Nephron (organoid): Measurements from ENCODE around the gene KLHL28.
A peak's percentile ranks its signal among the peaks of the same experiment; 100 is the strongest.

ENCODE experiments used
- H3K27ac Mint-ChIP-seq, 3 experiments: 2 replicates each; pipeline ENCODE4 v1.8.0; 2020; ENCODE audit warnings: mixed read lengths in 3 of 3, mild to moderate bottlenecking in 2 of 3, moderate library complexity in 1 of 3
- H3K27me3 Mint-ChIP-seq: 2 replicates; pipeline ENCODE4 v1.8.0; 2021; ENCODE audit warnings: low read depth, mild to moderate bottlenecking, moderate library complexity, mixed read lengths
- H3K36me3 Mint-ChIP-seq: 2 replicates; pipeline ENCODE4 v1.8.0; 2020; ENCODE audit warnings: low read depth, mixed read lengths
- H3K4me1 Mint-ChIP-seq: 2 replicates; pipeline ENCODE4 v1.8.0; 2020; ENCODE audit warnings: mixed read lengths
- H3K4me3 Mint-ChIP-seq, 3 experiments: 2 replicates each; pipeline ENCODE4 v1.8.0; 2020; ENCODE audit warnings: mild to moderate bottlenecking in 3 of 3, mixed read lengths in 3 of 3, moderate library complexity in 2 of 3
- H3K9me3 Mint-ChIP-seq: 2 replicates; pipeline ENCODE4 v1.8.0; 2020; ENCODE audit warnings: mixed read lengths
- TF ChIP-seq, protein P1 (sequence below), 3 experiments: fragments of 200-600 bp; sonication (generic); IDR thresholded peaks; one replicate each; pipeline ENCODE4 v1.5.0; 2021; ENCODE audit warnings: antibody characterized with exemption in 3 of 3; ENCODE audit not compliant: unreplicated experiment in 3 of 3

The KLHL28 gene

DNA sequence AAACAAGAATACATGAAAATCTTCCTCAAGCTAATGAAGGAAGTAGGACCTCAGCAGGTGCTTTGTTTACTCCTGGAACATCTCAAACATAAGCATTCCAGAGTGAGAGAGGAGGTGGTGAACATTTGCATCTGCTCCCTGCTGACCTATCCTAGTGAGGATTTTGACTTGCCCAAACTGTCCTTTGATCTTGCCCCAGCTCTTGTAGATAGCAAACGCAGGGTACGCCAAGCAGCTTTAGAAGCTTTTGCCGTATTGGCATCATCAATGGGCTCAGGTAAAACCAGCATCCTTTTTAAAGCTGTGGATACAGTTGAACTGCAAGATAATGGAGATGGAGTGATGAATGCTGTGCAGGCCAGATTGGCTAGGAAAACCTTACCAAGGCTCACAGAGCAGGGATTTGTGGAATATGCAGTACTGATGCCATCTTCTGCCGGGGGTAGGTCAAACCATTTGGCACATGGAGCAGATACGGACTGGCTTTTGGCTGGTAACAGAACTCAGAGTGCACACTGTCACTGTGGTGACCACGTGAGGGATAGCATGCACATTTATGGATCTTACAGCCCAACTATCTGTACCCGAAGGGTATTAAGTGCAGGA is 2.1 kb upstream of the KLHL28 start:
- Mint-ChIP-seq H3K4me1 (peaks cover 49% of the 10 kb centered on the region), H3K9me3 (peaks cover 7% of the 10 kb centered on the region), H3K27ac (peak overlapping the region in 1 of 3 experiments; percentile 16), H3K4me3 (no peak overlapping the region), H3K36me3 (peaks cover 23% of the 10 kb centered on the region), H3K27me3 (no peaks in the 10 kb centered on the region)
- TF ChIP-seq, protein P1, sequence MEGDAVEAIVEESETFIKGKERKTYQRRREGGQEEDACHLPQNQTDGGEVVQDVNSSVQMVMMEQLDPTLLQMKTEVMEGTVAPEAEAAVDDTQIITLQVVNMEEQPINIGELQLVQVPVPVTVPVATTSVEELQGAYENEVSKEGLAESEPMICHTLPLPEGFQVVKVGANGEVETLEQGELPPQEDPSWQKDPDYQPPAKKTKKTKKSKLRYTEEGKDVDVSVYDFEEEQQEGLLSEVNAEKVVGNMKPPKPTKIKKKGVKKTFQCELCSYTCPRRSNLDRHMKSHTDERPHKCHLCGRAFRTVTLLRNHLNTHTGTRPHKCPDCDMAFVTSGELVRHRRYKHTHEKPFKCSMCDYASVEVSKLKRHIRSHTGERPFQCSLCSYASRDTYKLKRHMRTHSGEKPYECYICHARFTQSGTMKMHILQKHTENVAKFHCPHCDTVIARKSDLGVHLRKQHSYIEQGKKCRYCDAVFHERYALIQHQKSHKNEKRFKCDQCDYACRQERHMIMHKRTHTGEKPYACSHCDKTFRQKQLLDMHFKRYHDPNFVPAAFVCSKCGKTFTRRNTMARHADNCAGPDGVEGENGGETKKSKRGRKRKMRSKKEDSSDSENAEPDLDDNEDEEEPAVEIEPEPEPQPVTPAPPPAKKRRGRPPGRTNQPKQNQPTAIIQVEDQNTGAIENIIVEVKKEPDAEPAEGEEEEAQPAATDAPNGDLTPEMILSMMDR (IDR thresholded peaks at IDR 0.05; ENCODE audit: unreplicated experiment in 3 of 3) = no peak

DNA sequence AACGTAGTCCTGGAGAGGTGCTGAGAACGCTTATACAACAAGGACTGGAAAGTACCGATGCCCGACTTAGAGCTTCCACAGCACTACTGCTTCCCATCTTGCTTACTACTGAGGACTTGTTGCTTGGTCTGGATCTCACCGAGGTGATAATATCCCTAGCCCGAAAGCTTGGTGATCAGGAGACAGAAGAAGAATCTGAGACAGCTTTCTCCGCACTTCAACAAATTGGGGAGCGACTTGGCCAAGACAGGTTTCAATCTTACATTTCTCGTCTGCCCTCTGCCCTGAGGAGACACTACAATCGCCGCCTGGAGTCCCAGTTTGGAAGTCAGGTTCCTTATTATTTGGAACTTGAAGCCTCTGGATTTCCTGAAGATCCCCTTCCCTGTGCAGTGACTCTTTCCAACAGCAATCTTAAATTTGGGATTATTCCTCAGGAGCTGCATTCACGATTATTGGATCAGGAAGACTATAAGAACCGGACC is 1.3 kb upstream of the KLHL28 start:
- Mint-ChIP-seq H3K9me3 (peaks cover 3% of the 10 kb centered on the region), H3K27ac (no peak overlapping the region), H3K27me3 (no peaks in the 10 kb centered on the region), H3K36me3 (peaks cover 17% of the 10 kb centered on the region), H3K4me1 (peaks cover 46% of the 10 kb centered on the region), H3K4me3 (no peak overlapping the region)
- TF ChIP-seq, protein P1 (IDR thresholded peaks at IDR 0.05; ENCODE audit: unreplicated experiment in 3 of 3) = no peak

DNA sequence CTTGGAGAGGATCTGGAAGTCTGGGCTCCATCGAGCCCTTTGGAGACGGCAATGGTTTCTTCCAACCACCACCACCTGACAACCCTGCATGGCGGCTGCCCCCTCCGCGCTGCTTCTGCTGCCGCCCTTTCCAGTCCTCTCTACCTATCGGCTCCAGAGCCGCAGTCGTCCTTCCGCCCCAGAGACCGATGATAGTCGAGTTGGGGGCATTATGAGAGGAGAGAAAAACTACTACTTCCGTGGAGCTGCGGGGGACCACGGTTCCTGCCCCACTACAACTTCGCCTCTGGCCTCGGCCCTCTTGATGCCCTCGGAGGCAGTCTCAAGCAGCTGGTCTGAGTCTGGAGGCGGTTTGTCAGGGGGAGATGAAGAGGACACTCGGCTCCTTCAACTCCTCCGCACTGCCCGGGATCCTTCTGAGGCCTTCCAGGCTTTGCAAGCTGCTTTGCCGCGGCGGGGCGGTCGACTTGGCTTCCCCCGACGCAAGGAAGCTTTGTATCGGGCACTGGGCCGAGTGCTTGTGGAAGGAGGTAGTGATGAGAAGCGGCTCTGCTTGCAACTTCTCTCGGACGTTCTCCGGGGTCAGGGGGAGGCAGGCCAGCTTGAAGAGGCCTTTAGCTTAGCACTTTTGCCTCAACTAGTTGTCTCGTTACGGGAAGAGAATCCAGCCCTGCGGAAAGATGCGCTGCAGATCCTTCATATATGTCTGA is 742 bp upstream of the KLHL28 start:
- H3K27ac Mint-ChIP-seq = no peak overlapping the region
- no peak overlapping the region for H3K4me3 Mint-ChIP-seq
- peaks cover 41% of the 10 kb centered on the region for H3K4me1 Mint-ChIP-seq
- no peaks in the 10 kb centered on the region for H3K27me3 Mint-ChIP-seq
- peaks cover 2% of the 10 kb centered on the region for H3K9me3 Mint-ChIP-seq
- peaks cover 11% of the 10 kb centered on the region for H3K36me3 Mint-ChIP-seq
- TF ChIP-seq, protein P1 (IDR thresholded peaks at IDR 0.05; ENCODE audit: unreplicated experiment in 3 of 3) = no peak

DNA sequence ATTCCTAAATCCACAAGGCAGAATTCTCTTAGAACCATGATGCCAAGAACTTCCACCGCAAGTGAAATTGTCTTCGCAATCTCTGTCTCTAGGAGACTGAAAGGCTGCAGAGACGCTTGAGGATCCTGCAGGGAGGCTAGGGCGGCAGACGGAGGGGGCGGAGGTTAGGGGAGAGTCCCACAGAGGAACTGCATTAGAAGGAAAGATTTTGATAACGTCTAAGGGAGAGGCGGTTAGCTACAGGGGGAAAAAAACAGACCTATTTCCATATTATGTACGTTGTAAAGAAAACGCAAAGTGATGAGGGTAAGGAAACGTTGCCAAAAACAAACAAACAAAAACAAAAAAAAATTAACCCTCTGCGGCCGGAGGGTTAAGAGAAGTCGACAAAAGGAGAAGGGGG is 595 bp downstream of the KLHL28 start:
- Mint-ChIP-seq H3K9me3 (no peaks in the 10 kb centered on the region), H3K27ac (no peak overlapping the region), H3K36me3 (peaks cover 3% of the 10 kb centered on the region), H3K27me3 (no peaks in the 10 kb centered on the region), H3K4me1 (peaks cover 33% of the 10 kb centered on the region), H3K4me3 (no peak overlapping the region)
- TF ChIP-seq, protein P1 (IDR thresholded peaks at IDR 0.05; ENCODE audit: unreplicated experiment in 3 of 3) = no peak

GRCh38 chr14:44960646-44961045 is 1.1 kb downstream of the KLHL28 start:
- TF ChIP-seq, protein P1 (IDR thresholded peaks at IDR 0.05; ENCODE audit: unreplicated experiment in 3 of 3) = no peak
- H3K36me3 Mint-ChIP-seq = peaks cover 2% of the 10 kb centered on the region
- H3K4me1 Mint-ChIP-seq = peaks cover 32% of the 10 kb centered on the region
- no peaks in the 10 kb centered on the region for H3K9me3 Mint-ChIP-seq
- H3K27me3 Mint-ChIP-seq = no peaks in the 10 kb centered on the region
- peak overlapping the region in 2 of 3 experiments; percentile 47 to 79 for H3K27ac Mint-ChIP-seq
- no peak overlapping the region for H3K4me3 Mint-ChIP-seq
